Hematopoietic multipotent progenitor cell treated with erythropoietin and hydrocortisone succinate and interleukin-3 and kit ligand, for 6 days (in vitro differentiated cells): ENCODE results near the gene KAT5.
"Not testable (repeated sequence)": the region's sequence is repeated elsewhere in the genome, so short reads cannot be mapped to it uniquely, and the experiment has no call there.

Source experiments
- DNase-seq: peaks from one replicate; pipeline ENCODE4 v3.0.0-alpha.2; 2015

KAT5 gene

GRCh38 chr11:65762169-65762568, 50.1 kb downstream of the KAT5 start:
- DNase-seq: not testable (repeated sequence)

- DNase-seq: not testable (repeated sequence)
These were observed 50.8 kb downstream of the KAT5 start for GRCh38 chr11:65762816-65763215.

- no peak for DNase-seq
These were observed 52.4 kb downstream of the KAT5 start for GRCh38 chr11:65764434-65764833.

- DNase-seq: peak; percentile 68
These were observed 54.5 kb downstream of the KAT5 start for GRCh38 chr11:65766535-65766934.

GRCh38 chr11:65767406-65767805, 55.4 kb downstream of the KAT5 start:
- no peak for DNase-seq

GRCh38 chr11:65767806-65768205, 55.8 kb downstream of the KAT5 start:
- not testable (repeated sequence) for DNase-seq
